Endodermal cell (in vitro differentiated cells): Measurements from ENCODE around the gene LMCD1. TPM values are rescaled to one million over a fixed set of nuclear protein-coding genes. Genes with fewer than 3 reads are reported as not detected.

Source experiments
- DNase-seq: peaks from one replicate; pipeline ENCODE4 v3.0.0-alpha.2; 2017
- H3K27ac ChIP-seq: 2 replicates; pipeline ENCODE4 v1.5.1; 2013; ENCODE audit warnings: mild to moderate bottlenecking, low read depth, low read length, moderate library complexity
- H3K27me3 ChIP-seq: 2 replicates; pipeline ENCODE4 v1.6.1; 2013; ENCODE audit warnings: mild to moderate bottlenecking, low read length, moderate library complexity; ENCODE audit not compliant: insufficient read depth, control insufficient read depth, poor library complexity, severe bottlenecking
- H3K36me3 ChIP-seq: 2 replicates; pipeline ENCODE4 v1.7.0; 2013; ENCODE audit warnings: mild to moderate bottlenecking, low read length, moderate library complexity; ENCODE audit not compliant: control insufficient read depth, insufficient read depth
- H3K4me1 ChIP-seq: one replicate; pipeline ENCODE4 v1.7.0; 2013; ENCODE audit warnings: low read length; ENCODE audit not compliant: control insufficient read depth, insufficient read depth
- H3K4me3 ChIP-seq: 2 replicates; pipeline ENCODE4 v1.5.1; 2013; ENCODE audit warnings: mild to moderate bottlenecking, low read length, moderate library complexity
- H3K9ac ChIP-seq: 2 replicates; pipeline ENCODE4 v1.6.1; 2013; ENCODE audit warnings: mild to moderate bottlenecking, low read length, moderate library complexity; ENCODE audit not compliant: poor library complexity, severe bottlenecking; ENCODE audit errors: extremely low read depth
- H3K9me3 ChIP-seq: 2 replicates; pipeline ENCODE4 v1.6.1; 2013; ENCODE audit warnings: mild to moderate bottlenecking, low read length, moderate library complexity; ENCODE audit not compliant: control insufficient read depth
- H3K27ac Mint-ChIP-seq: 2 replicates; pipeline ENCODE4 v1.8.0; 2020; ENCODE audit warnings: mixed read lengths
- H3K27me3 Mint-ChIP-seq: 2 replicates; pipeline ENCODE4 v1.8.0; 2021; ENCODE audit warnings: mild to moderate bottlenecking, mixed read lengths; ENCODE audit not compliant: insufficient read depth
- H3K36me3 Mint-ChIP-seq: 2 replicates; pipeline ENCODE4 v1.8.0; 2020; ENCODE audit warnings: low read depth, mixed read lengths
- H3K4me1 Mint-ChIP-seq: 2 replicates; pipeline ENCODE4 v1.8.0; 2020; ENCODE audit warnings: mixed read lengths
- H3K4me3 Mint-ChIP-seq: 2 replicates; pipeline ENCODE4 v1.8.0; 2020; ENCODE audit warnings: mild to moderate bottlenecking, moderate library complexity, mixed read lengths
- H3K9me3 Mint-ChIP-seq: 2 replicates; pipeline ENCODE4 v1.8.0; 2020; ENCODE audit warnings: mild to moderate bottlenecking, mixed read lengths
- WGBS, 2 experiments: methylation state at CpG; one replicate each; pipeline versions ENCODE4 v1.1.5 to v1.1.7; 2013; ENCODE audit warnings: missing lambda C conversion rate in 2 of 2, mixed read lengths in 1 of 2; ENCODE audit not compliant: insufficient coverage in 1 of 2, insufficient read length in 1 of 2; 5-methylcytosine and 5-hydroxymethylcytosine counted together
- long read RNA-seq, 4 experiments: library from polyadenylated mRNA in 2 of 4; library from RNA in 1 of 4; library from capped mRNA in 1 of 4; stranded (forward) in 3 of 4; unstranded in 1 of 4; transcript quantifications; one replicate each; pipeline ENCODE4 v2.0.0, GENCODE V29; 2020 to 2021; ENCODE audit warnings: inconsistent platforms in 1 of 4
- polyA plus RNA-seq, 2 experiments: library from polyadenylated mRNA; stranded (reverse); fragments of 50-300 nt; gene quantifications; one replicate each; pipeline ENCODE4 v1.2.3, GENCODE V29; 2013
- total RNA-seq, 2 donors: library from RNA; stranded (reverse); fragmentation: NEBNext Ultra II Directional in 1 of 2; extraction: Animal tissue kit (Norgen Biotek cat#: 25700) in 1 of 2; gene quantifications; 2 replicates in 1 of 2; 3 replicates in 1 of 2; pipeline ENCODE4 v1.2.1, GENCODE V29; 2021
- TF ChIP-seq, protein P1 (sequence below): fragments of 200-600 bp; sonication (generic); conservative IDR thresholded peaks from 2 replicates; pipeline ENCODE4 v1.5.0; 2021; ENCODE audit warnings: antibody characterized with exemption, mild to moderate bottlenecking

The LMCD1 gene, protein sequence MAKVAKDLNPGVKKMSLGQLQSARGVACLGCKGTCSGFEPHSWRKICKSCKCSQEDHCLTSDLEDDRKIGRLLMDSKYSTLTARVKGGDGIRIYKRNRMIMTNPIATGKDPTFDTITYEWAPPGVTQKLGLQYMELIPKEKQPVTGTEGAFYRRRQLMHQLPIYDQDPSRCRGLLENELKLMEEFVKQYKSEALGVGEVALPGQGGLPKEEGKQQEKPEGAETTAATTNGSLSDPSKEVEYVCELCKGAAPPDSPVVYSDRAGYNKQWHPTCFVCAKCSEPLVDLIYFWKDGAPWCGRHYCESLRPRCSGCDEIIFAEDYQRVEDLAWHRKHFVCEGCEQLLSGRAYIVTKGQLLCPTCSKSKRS
- 10 to 100 TPM; 20.7 to 35.7 TPM for total RNA-seq
- 32.7 TPM for polyA plus RNA-seq (2013, experiment 1 of 2)
- 42.3 TPM for polyA plus RNA-seq (2013, experiment 2 of 2)
- long read RNA-seq, experiment 1, full-length matches to known transcripts, result 2 of 5 reads
- long read RNA-seq, experiment 1, partial matches to known transcripts, result 3 of 5 reads
- long read RNA-seq, experiment 1, other reads (novel, unspliced or antisense), result 0 of 5 reads
- long read RNA-seq, experiment 2, full-length matches to known transcripts, result 31 of 37 reads
- long read RNA-seq, experiment 2, partial matches to known transcripts, result 3 of 37 reads
- long read RNA-seq, experiment 2, other reads (novel, unspliced or antisense), result 3 of 37 reads
- long read RNA-seq, experiment 3, full-length matches to known transcripts, result 218 of 231 reads
- long read RNA-seq, experiment 3, partial matches to known transcripts, result 11 of 231 reads
- long read RNA-seq, experiment 3, other reads (novel, unspliced or antisense), result 2 of 231 reads
- long read RNA-seq, experiment 4, full-length matches to known transcripts, result 65 of 81 reads
- long read RNA-seq, experiment 4, partial matches to known transcripts, result 7 of 81 reads
- long read RNA-seq, experiment 4, other reads (novel, unspliced or antisense), result 9 of 81 reads

DNA sequence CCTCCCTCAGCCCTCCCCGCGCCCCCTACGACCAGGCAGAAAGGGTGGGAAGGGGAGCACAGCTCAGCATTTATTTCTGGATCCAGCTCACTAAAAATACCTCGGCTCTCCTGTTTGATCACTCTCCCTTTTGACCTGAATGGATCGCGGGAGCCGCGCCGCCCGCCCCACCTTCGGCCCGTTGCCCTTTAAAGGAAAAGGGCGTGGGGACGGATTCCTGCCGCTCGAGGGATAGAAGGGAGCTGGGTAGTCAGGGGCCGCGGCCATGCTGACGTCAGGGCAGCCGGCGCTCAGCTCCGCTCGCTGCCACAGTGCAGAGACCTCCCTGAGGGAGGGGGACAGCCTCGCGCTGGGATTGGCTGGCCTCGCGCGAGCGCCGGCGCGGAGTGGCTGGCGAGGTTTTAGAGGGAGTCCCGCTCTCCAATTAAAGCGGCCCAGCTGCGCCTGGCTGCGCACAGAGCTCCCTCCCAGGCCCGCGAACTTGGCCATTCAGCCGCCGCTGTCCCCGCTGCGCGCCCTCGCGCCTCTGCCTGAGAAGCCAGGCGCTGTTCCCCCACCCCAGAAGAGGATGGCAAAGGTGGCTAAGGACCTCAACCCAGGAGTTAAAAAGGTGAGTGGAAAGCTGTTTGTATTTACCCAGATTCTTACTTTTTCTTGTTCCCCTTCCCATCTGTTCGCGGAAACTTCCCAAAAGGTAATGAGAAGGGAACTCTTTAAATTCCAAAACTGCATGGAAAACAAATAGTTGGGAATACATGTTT, at the start of gene LMCD1:
TSS of gene LMCD1 (plus strand) at position 453 of the 761 bp plus-strand sequence. CDS start at position 569, 116 bp downstream.
- H3K9me3 ChIP-seq, result no peaks in the 10 kb centered on the region
- Mint-ChIP-seq H3K27ac (peak within 1 kb of the TSS; percentile 98), H3K27me3 (no peaks in the 10 kb centered on the region), H3K4me3 (peak within 1 kb of the TSS; percentile 68), H3K36me3 (peaks cover 2% of the 10 kb centered on the region), H3K9me3 (no peaks in the 10 kb centered on the region), H3K4me1 (peaks cover 60% of the 10 kb centered on the region)
- peaks cover 26% of the 10 kb centered on the region for H3K4me1 ChIP-seq
- no peaks in the 10 kb centered on the region for H3K27me3 ChIP-seq
- TF ChIP-seq, protein P1, sequence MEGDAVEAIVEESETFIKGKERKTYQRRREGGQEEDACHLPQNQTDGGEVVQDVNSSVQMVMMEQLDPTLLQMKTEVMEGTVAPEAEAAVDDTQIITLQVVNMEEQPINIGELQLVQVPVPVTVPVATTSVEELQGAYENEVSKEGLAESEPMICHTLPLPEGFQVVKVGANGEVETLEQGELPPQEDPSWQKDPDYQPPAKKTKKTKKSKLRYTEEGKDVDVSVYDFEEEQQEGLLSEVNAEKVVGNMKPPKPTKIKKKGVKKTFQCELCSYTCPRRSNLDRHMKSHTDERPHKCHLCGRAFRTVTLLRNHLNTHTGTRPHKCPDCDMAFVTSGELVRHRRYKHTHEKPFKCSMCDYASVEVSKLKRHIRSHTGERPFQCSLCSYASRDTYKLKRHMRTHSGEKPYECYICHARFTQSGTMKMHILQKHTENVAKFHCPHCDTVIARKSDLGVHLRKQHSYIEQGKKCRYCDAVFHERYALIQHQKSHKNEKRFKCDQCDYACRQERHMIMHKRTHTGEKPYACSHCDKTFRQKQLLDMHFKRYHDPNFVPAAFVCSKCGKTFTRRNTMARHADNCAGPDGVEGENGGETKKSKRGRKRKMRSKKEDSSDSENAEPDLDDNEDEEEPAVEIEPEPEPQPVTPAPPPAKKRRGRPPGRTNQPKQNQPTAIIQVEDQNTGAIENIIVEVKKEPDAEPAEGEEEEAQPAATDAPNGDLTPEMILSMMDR, result peak; percentile 55
- peak; percentile 99 for DNase-seq
- H3K9ac ChIP-seq, result peak within 1 kb of the TSS; percentile 55
- H3K4me3 ChIP-seq, result peak within 1 kb of the TSS; percentile 80
- 2 to 3% methylated on average over 17 to 49 of the region's 49 CpGs for WGBS, 2 experiments
- peak within 1 kb of the TSS; percentile 81 for H3K27ac ChIP-seq
- H3K36me3 ChIP-seq, result peaks cover 25% of the 10 kb centered on the region

DNA sequence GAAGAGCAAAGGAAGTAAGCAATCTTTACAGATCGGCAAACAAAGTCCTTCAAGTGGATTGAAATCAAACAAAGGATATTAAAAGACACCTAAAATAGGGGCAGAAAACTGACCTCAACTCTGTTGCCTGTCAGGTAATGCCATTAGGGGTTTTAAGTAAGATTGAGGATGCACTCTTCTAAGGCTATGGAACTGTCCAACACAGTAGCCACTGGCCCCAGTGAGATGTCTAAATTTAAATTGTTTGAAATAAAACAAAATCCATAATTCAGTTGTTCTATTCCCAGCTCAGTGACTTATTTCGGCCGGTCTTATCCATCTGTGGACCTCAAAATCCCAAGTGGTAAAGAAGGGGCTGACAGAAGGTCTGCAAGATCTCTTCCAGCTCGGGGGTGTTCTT, 49.5 kb upstream of the LMCD1 start:
- H3K4me1 Mint-ChIP-seq, result peaks cover 16% of the 10 kb centered on the region
- H3K36me3 Mint-ChIP-seq, result no peaks in the 10 kb centered on the region
- TF ChIP-seq, protein P1, result no peak
- Histone ChIP-seq H3K27ac (no peak overlapping the region), H3K27me3 (no peaks in the 10 kb centered on the region), H3K4me3 (no peak overlapping the region), H3K9me3 (peaks cover 12% of the 10 kb centered on the region), H3K9ac (no peak overlapping the region), H3K36me3 (no peaks in the 10 kb centered on the region), H3K4me1 (peaks cover 12% of the 10 kb centered on the region)
- no peak overlapping the region for H3K4me3 Mint-ChIP-seq
- WGBS, 2 experiments, result 88 to 94% methylated on average over 4 of the region's 4 CpGs
- no peaks in the 10 kb centered on the region for H3K9me3 Mint-ChIP-seq
- no peak overlapping the region for H3K27ac Mint-ChIP-seq
- no peak for DNase-seq
- peaks cover 14% of the 10 kb centered on the region for H3K27me3 Mint-ChIP-seq

DNA sequence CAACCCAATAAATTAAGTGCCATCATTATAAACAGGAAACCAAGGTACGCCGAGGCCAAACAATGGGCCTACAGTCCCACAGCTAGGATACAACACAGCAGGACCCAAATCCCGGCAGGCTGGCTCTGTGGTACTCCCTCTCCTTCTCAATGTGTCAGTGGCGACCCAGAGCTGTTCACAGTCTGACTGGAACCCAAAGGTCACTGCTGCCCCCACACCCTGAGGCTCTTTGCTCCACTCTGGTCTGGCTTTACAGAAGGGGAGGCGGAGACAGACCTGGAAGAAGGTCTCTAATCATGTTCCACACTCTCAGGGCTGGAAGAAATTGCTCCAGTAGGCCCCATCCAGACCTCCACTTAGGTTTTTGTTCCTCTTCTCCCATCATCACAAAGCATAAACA, 48.5 kb upstream of the LMCD1 start:
- H3K27me3 ChIP-seq, result no peaks in the 10 kb centered on the region
- Mint-ChIP-seq H3K4me1 (peaks cover 18% of the 10 kb centered on the region), H3K27me3 (peaks cover 14% of the 10 kb centered on the region), H3K27ac (no peak overlapping the region), H3K9me3 (no peaks in the 10 kb centered on the region), H3K36me3 (no peaks in the 10 kb centered on the region), H3K4me3 (no peak overlapping the region)
- no peak overlapping the region for H3K9ac ChIP-seq
- H3K4me3 ChIP-seq, result no peak overlapping the region
- H3K4me1 ChIP-seq, result peaks cover 14% of the 10 kb centered on the region
- no peaks in the 10 kb centered on the region for H3K36me3 ChIP-seq
- H3K27ac ChIP-seq, result no peak overlapping the region
- peaks cover 12% of the 10 kb centered on the region for H3K9me3 ChIP-seq
- no peak for DNase-seq
- TF ChIP-seq, protein P1, result no peak
- 90 to 96% methylated on average over 4 to 5 of the region's 5 CpGs for WGBS, 2 experiments
